Type B pancreatic cell (in vitro differentiated cells): Measurements from ENCODE around the gene MARK3. TPM values are rescaled to one million over a fixed set of nuclear protein-coding genes. Genes with fewer than 3 reads are reported as not detected.

Source experiments
- DNase-seq: peaks from one replicate; pipeline ENCODE4 v3.0.0; 2021; ENCODE audit warnings: mixed read lengths; ENCODE audit not compliant: unreplicated experiment; ENCODE audit errors: extremely low spot score
- H3K27ac Mint-ChIP-seq: 2 replicates; pipeline ENCODE4 v1.8.0; 2021; ENCODE audit warnings: mild to moderate bottlenecking, mixed read lengths
- H3K27me3 Mint-ChIP-seq: 2 replicates; pipeline ENCODE4 v1.8.0; 2021; ENCODE audit warnings: mixed read lengths
- H3K36me3 Mint-ChIP-seq: 2 replicates; pipeline ENCODE4 v1.8.0; 2021; ENCODE audit warnings: mixed read lengths
- H3K4me1 Mint-ChIP-seq: one replicate; pipeline ENCODE4 v1.8.0; 2021; ENCODE audit warnings: mixed read lengths; ENCODE audit not compliant: unreplicated experiment
- H3K4me3 Mint-ChIP-seq: 2 replicates; pipeline ENCODE4 v1.8.0; 2021; ENCODE audit warnings: mild to moderate bottlenecking, mixed read lengths
- H3K9me3 Mint-ChIP-seq: 2 replicates; pipeline ENCODE4 v1.8.0; 2021; ENCODE audit warnings: mixed read lengths
- total RNA-seq: library from RNA; stranded (reverse); gene quantifications from 2 replicates; pipeline ENCODE4 v1.2.1, GENCODE V29; 2021; ENCODE audit warnings: low replicate concordance
- TF ChIP-seq, protein P1 (sequence below): fragments of 200-600 bp; sonication (generic); conservative IDR thresholded peaks from 2 replicates; pipeline ENCODE4 v1.5.0; 2021; ENCODE audit warnings: antibody characterized with exemption, mild to moderate bottlenecking

Gene MARK3
- total RNA-seq, 1 donor from 2014 or later: 91.4 TPM

DNA sequence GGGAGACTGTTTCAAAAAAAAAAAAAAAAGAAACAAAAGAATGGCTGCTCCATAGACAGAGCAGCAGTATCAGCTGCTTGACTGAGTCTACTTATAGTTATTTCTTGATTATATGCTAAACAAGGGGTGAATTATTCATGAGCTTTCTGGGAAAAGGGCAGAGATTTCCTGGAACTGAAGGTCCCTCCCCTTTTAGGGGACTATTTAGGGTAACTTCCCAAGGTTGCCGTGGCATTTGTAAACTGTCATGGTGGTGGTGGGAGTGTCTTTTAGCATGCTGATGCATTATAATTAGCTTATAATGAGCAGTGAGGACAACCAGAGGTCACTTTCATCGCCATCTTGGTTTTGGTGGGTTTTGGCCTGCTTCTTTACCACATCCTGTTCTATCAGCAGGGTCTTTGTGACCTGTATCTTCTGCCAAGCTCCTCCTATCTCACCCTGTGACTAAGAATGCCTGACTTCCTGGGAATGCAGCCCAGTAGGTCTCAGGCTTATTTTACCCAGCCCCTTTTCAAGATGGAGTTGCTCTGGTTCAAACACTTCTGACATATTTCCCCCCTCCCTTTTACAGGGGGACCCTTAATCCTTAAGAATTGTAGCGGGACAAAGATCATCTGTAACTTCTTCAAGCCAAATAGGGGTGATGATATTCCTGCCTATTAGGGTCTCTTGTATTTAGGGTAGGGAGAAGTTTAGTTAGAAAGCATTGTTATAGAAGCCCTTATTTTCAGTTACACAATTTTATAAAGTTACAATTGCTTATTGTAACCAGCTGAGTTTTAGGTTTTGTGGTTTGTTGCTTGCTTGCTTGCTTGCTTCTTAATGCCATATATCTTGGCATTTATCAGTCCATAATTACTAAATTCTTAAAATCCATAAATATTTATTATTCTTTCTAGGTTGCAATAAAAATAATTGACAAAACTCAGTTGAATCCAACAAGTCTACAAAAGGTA is 42.5 kb downstream of the MARK3 start:
- Mint-ChIP-seq H3K27me3 (no peaks in the 10 kb centered on the region), H3K4me3 (no peak overlapping the region), H3K9me3 (no peaks in the 10 kb centered on the region), H3K27ac (no peak overlapping the region), H3K36me3 (peaks cover 15% of the 10 kb centered on the region), H3K4me1 (peaks cover 20% of the 10 kb centered on the region)
- TF ChIP-seq, protein P1, sequence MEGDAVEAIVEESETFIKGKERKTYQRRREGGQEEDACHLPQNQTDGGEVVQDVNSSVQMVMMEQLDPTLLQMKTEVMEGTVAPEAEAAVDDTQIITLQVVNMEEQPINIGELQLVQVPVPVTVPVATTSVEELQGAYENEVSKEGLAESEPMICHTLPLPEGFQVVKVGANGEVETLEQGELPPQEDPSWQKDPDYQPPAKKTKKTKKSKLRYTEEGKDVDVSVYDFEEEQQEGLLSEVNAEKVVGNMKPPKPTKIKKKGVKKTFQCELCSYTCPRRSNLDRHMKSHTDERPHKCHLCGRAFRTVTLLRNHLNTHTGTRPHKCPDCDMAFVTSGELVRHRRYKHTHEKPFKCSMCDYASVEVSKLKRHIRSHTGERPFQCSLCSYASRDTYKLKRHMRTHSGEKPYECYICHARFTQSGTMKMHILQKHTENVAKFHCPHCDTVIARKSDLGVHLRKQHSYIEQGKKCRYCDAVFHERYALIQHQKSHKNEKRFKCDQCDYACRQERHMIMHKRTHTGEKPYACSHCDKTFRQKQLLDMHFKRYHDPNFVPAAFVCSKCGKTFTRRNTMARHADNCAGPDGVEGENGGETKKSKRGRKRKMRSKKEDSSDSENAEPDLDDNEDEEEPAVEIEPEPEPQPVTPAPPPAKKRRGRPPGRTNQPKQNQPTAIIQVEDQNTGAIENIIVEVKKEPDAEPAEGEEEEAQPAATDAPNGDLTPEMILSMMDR: no peak
- no peak for DNase-seq

DNA sequence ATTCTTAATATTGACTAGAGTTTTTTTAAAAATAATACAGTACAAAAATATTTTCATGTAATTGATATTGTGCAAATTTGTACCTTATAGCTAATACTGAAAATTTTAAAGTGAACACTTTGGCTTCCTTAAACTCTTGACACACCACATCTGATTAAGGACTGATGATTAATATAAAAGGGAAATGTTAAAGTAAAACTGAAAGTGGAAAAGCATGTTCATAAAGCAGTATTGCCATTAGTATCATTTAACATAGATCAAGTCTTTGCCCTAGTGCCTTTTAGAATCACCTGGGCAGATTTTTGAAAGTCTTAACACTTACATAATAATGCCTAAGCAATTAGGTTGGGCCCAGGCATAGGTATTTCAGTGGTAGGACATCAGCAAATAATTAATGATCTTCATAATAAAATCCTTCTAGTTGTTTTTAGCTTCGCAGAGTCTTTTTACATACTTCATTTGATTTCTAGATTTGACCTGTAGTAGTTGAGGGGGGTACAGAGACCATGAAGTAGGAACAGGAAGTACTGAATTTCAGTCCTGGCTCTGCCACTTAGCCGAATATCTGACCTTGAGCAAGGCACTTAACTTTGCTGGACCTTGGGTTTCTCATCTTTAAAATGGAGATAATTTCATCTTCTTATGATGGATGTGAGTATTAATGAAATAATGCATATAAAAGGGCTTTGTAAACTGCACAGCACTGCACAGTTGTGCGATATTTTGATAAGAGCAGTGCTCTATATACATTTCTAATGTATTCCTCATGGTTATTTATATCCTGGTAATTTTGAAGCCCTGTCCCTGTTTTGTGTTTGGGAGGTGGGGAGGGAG is 43.7 kb downstream of the MARK3 start:
- Mint-ChIP-seq H3K27ac (no peak overlapping the region), H3K4me3 (no peak overlapping the region)

DNA sequence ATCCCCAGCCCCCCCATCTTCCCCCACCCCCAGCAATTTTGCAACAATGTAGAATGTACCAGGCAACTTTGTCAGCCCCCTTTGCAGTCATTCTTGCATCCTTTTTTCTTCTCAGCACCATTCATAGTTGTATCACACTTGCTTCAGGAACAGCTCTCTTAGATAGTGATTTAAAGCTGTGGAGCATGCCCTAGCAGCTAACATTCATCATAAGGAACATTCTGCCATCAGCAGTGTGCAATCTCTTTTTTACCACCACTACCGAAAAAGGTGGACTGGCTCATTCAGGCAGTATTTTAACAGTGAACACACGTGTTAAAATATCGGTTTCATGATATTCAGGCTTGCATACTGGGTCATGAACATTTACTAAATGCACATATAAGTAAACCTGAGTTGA is 45.1 kb downstream of the MARK3 start:
- Mint-ChIP-seq H3K36me3 (peaks cover 21% of the 10 kb centered on the region), H3K27ac (no peak overlapping the region), H3K4me1 (peaks cover 19% of the 10 kb centered on the region), H3K27me3 (no peaks in the 10 kb centered on the region), H3K9me3 (no peaks in the 10 kb centered on the region), H3K4me3 (no peak overlapping the region)
- DNase-seq: no peak
- TF ChIP-seq, protein P1: no peak

More for the DNA sequence above, 43.7 kb downstream of the MARK3 start:
- no peaks in the 10 kb centered on the region for H3K9me3 Mint-ChIP-seq
- peaks cover 19% of the 10 kb centered on the region for H3K4me1 Mint-ChIP-seq
- no peaks in the 10 kb centered on the region for H3K27me3 Mint-ChIP-seq
- TF ChIP-seq, protein P1: no peak
- peaks cover 17% of the 10 kb centered on the region for H3K36me3 Mint-ChIP-seq
- no peak for DNase-seq

DNA sequence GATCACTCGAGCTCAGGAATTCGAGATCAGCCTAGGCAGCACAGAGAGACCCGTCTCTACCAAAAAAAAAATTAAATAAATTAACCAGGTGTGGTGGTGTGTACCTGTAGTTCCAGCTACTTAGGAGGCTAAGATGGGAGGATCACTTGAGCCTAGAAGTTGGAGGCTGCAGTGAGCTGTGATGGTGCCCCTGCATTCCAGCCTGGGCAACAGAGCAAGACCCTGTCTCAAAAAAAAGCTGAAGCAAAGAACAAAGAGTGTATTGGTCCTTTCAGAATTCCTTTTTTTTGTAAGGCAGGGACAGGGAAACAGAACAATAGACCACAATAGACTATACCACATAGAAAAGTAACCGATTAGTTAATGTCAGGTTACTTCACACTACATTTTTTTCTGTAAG is 47.4 kb downstream of the MARK3 start:
- H3K4me1 Mint-ChIP-seq: peaks cover 12% of the 10 kb centered on the region
- TF ChIP-seq, protein P1: no peak
- H3K4me3 Mint-ChIP-seq: no peak overlapping the region
- H3K36me3 Mint-ChIP-seq: peaks cover 21% of the 10 kb centered on the region
- no peaks in the 10 kb centered on the region for H3K9me3 Mint-ChIP-seq
- H3K27ac Mint-ChIP-seq: no peak overlapping the region
- no peak for DNase-seq
- no peaks in the 10 kb centered on the region for H3K27me3 Mint-ChIP-seq

DNA sequence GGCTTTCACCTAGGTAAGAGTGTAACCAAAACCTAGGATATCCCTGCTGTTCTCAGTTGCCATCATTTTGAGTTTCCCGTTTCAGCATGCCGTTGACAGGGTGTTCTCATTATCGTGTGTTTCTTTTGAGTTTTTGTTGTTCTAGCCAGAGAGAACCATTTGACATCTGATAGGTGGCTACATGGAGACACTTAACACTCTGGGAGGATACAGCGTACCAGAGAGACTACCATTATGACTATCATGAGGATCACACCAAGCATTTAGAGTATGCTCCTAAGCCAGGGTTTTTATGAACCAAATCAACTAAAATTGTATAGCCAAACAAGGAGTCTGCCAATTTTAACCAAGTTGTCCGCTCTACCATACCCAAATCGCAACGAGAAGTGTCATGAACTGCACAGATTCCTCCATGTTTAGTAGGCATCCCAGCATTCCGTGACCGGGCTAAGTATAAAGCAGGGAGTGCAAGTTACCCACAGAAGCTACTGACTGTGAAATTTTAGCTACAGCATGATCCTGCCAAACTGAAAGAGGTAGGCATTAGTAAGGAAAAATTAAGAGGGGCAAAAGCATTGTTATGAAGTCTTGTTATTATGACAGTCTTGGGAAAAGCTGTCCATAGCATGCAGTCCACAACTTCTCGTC is 48.8 kb downstream of the MARK3 start:
- no peaks in the 10 kb centered on the region for H3K9me3 Mint-ChIP-seq
- no peak overlapping the region for H3K4me3 Mint-ChIP-seq
- TF ChIP-seq, protein P1: no peak
- H3K27me3 Mint-ChIP-seq: no peaks in the 10 kb centered on the region
- DNase-seq: no peak
- peaks cover 23% of the 10 kb centered on the region for H3K36me3 Mint-ChIP-seq
- H3K27ac Mint-ChIP-seq: no peak overlapping the region
- peaks cover 7% of the 10 kb centered on the region for H3K4me1 Mint-ChIP-seq
